Tibial artery (tissue), 4 donors: Measurements from ENCODE around the gene SLC45A3.

Experiments used
- DNase-seq, 2 donors: peaks; one replicate each; pipeline ENCODE4 v3.0.0-alpha.2; 2019
- H3K27ac ChIP-seq, 2 donors: fragments of 200-600 bp; sonication (generic) in 1 of 2; 1 replicate in 1 of 2; 2 replicates in 1 of 2; pipeline ENCODE4 v1.5.1; 2018 to 2019; ENCODE audit warnings: mild to moderate bottlenecking in 1 of 2
- H3K27me3 ChIP-seq, 2 donors: fragments of 200-600 bp; sonication (generic) in 1 of 2; one replicate each; pipeline versions ENCODE4 v1.5.1 to v1.6.0; 2016 to 2019
- H3K36me3 ChIP-seq, 3 donors: fragments of 200-600 bp; sonication (generic) in 2 of 3; one replicate each; pipeline ENCODE4 v1.5.1; 2016 to 2019; ENCODE audit warnings: mild to moderate bottlenecking in 2 of 3
- H3K4me1 ChIP-seq, 4 donors: fragments of 200-600 bp; sonication (generic) in 2 of 4; 1 replicate in 3 of 4; 2 replicates in 1 of 4; pipeline ENCODE4 v1.5.1; 2016 to 2019
- H3K4me3 ChIP-seq, 2 donors: fragments of 200-600 bp; sonication (generic) in 1 of 2; 1 replicate in 1 of 2; 2 replicates in 1 of 2; pipeline ENCODE4 v1.5.1; 2018 to 2019; ENCODE audit warnings: mild to moderate bottlenecking in 2 of 2
- H3K9me3 ChIP-seq, 3 donors: fragments of 200-600 bp; sonication (generic) in 1 of 3; one replicate each; pipeline ENCODE4 v1.5.1; 2016 to 2019
- CTCF ChIP-seq, 2 experiments: fragments of 200-600 bp in 1 of 2; fragments of 450-650 bp in 1 of 2; IDR thresholded peaks; one replicate each; pipeline ENCODE4 v1.5.1; 2017 to 2019; ENCODE audit warnings: antibody characterized with exemption in 2 of 2, mild to moderate bottlenecking in 1 of 2, moderate library complexity in 1 of 2
- intact Hi-C: fragments of 100-400 bp; cut with DNase I; formaldehyde crosslinking; loops from one replicate; pipeline ENCODE4 v1.15.0; 2023; ENCODE audit warnings: low total_unique reads

Gene SLC45A3

GRCh38 chr1:205710201-205711062 lies 30.1 kb upstream of the SLC45A3 start:
- no peak overlapping the region for H3K4me3 ChIP-seq
- peaks cover 0 to 24% (median 5%) of the 10 kb centered on the region in 4 donors for H3K4me1 ChIP-seq
- intact Hi-C loops = loop anchor here (2.0 kb wide), 1 partner anchor 52 kb away; no protein-coding TSS in a partner anchor
- no peak for TF ChIP-seq CTCF (IDR thresholded peaks at IDR 0.05)
- H3K27me3 ChIP-seq = no peaks in the 10 kb centered on the region
- DNase-seq = no peak
- H3K27ac ChIP-seq = no peak overlapping the region
- peaks cover 0 to 17% (median 5%) of the 10 kb centered on the region in 3 donors for H3K36me3 ChIP-seq
- no peaks in the 10 kb centered on the region for H3K9me3 ChIP-seq

GRCh38 chr1:205709640-205710039 lies 29.3 kb upstream of the SLC45A3 start:
- Histone ChIP-seq H3K9me3 (no peaks in the 10 kb centered on the region), H3K27ac (no peak overlapping the region), H3K27me3 (no peaks in the 10 kb centered on the region), H3K4me3 (no peak overlapping the region), H3K36me3 (peaks cover 0 to 9% (median 0%) of the 10 kb centered on the region in 3 donors), H3K4me1 (peaks cover 0 to 24% (median 5%) of the 10 kb centered on the region in 4 donors)
- no peak for TF ChIP-seq CTCF (IDR thresholded peaks at IDR 0.05)
- no peak for DNase-seq
- intact Hi-C loops = loop anchor here (2.0 kb wide), 1 partner anchor 51 kb away; no protein-coding TSS in a partner anchor

- TF ChIP-seq CTCF (IDR thresholded peaks at IDR 0.05) = no peak
- Histone ChIP-seq H3K9me3 (no peaks in the 10 kb centered on the region), H3K27me3 (no peaks in the 10 kb centered on the region), H3K4me3 (no peak overlapping the region), H3K4me1 (peaks cover 0 to 24% (median 5%) of the 10 kb centered on the region in 4 donors), H3K36me3 (peaks cover 0 to 6% (median 0%) of the 10 kb centered on the region in 3 donors), H3K27ac (no peak overlapping the region)
- no peak for DNase-seq
- intact Hi-C loops = no loop called here
Measured at GRCh38 chr1:205709059-205709398, 28.7 kb upstream of the SLC45A3 start.

GRCh38 chr1:205706601-205707502 lies 26.5 kb upstream of the SLC45A3 start:
- H3K27ac ChIP-seq = no peak overlapping the region
- intact Hi-C loops = no loop called here

More at GRCh38 chr1:205706601-205707502, 26.5 kb upstream of the SLC45A3 start:
- no peak for DNase-seq
- H3K27me3 ChIP-seq = no peaks in the 10 kb centered on the region
- no peaks in the 10 kb centered on the region for H3K9me3 ChIP-seq
- H3K4me3 ChIP-seq = no peak overlapping the region
- peaks cover 0 to 17% (median 0%) of the 10 kb centered on the region in 3 donors for H3K36me3 ChIP-seq
- H3K4me1 ChIP-seq = peaks cover 0 to 24% (median 5%) of the 10 kb centered on the region in 4 donors
- TF ChIP-seq CTCF (IDR thresholded peaks at IDR 0.05) = no peak
